ENCODE data around the gene RILP.

Gene RILP

DNA sequence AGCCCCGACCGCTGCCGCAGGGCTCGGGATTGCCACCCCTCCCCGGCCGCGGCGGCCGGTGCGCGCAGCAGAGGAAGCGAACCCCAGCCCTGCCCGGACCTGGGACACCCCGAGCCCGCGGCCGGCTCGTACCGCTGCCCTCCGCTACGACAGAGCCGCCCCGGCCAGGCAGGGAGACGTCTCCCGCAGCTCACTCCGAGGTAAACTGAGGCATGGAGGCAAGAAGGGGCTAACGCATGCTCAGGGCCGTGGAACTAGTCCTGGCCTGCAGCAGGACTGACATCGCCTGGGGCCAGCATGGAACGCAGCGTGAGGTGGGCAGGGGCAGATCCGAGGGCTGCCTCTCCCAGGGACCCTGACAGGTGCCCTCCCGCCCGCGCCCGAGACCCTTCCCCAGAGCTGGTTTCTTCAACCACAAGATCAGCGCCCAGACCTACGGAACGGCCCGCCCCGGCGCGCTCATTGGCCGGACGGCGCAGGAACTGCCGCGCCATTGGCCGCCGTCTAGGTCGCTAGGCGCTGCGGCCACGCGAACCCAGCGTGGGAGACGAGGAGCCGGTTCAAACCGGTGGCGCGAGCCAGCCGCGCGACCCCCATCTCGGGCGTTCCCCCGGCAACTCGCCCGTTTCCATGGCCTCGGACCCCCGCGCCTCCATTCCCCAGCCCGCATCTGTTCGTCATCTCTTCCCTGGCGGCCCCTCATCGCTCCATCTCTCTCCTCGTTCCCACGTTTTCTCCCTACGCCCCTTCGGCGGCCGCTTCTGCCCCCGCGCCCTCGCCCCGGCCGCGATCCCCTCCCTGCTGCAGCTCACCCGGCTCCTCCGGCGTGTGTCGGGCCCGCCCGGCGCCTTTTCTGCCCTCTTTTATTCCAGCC is 21.4 kb downstream of the RILP start, which contains the start of gene SLC43A2:
Gene SLC43A2, minus strand, starts transcription at position 853 of the 874 bp plus-strand sequence. CDS start 960 bp downstream, outside the sequence.
- no peak for DNase-seq

DNA sequence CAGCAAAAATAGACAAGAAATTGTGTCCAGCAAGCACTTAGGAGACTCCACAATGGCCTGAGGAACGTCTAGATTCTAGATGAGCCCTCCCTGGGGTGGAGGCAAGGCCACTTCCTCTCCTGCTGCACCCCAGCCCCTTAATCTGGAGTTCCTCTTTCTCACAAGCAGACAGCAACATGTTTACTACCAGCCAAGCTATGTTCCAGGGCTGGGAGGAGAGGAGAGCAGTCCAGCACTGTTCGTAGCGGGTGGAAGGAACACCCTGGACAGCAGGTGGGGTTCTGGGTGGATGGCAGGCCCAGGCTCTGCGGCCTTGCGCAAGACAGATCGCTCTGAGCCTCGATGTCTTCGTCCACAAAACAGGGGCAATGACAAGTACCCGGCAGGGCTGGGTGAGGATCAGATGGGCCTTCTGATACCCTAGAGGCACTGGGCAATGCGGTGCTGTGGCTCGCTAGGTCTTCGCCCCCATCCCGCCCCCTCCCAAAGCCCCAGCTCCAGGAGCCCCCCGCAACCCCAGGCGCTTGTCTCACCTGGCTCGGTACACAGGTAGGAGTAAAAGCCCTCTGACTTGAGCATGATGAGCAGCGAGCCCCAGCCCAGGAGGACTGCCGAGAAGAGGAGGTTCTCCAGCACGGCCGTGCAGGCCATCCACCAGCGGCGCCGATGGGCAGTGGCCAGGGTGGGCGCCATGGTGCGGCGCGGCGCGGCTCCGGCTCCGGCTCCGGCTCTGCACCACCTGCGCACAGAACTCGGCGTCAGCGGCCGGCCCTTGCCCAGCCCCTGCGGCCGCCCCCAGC is 22.3 kb downstream of the RILP start:
- no peak for DNase-seq

DNA sequence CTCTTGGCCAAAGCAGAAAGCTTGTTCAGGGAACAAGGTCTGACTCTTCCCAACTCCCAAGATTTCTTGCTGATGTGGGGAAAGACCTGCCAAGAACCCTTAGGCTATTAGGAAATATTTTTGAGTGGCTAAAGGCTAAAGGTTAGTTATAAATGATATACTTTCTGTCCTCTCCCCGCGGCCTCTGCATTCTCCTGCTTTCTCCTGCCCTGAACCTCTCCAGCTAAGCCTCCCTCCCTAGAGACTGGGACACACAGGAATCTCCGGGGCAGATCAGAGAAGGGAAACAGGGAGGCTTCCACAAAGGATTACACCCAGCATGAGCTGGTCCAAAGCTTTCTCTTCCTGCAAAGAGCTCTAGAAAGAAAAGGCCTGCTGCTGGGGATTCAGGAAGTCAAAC is 23.3 kb downstream of the RILP start:
- no peak for DNase-seq

DNA sequence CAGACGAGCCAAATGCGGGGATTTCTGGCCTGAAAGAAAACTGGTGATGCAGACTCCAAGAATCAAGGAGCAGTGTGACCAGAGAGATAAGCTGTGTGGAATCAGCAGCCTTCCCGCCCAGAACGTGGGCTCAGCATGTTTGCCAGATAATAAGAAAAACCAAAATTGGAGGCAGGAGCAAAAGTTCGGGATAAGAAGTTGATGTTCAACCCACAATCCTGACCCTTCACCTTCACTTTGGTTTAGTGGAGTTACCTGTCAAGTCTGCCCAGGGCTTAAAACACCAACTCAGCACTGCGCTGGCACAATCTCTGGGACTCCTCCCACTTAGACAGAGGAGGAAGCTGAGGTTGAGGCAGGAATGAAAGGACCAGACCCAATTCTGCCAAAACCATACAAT is 24.1 kb downstream of the RILP start:
- DNase-seq = no peak

DNA sequence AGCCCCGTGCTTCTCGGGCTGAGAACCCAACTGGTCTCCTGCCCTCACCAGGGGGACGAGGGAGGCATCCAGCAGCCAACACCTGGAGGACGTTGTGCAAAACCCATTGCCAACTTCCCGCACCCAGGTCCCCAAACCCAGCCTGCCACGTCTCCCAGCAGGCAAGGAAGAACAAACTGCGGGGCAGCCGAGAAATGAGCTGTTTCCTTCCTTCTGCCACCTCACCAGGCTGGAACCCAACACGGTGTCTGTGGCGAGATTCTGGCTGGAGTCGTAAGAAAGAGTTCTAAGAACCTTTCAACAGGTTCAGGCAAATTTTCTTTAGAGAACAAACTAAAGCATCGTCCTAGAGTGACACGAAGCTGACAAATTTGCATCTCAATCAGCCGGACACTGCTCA is 24.6 kb downstream of the RILP start:
- no peak for DNase-seq

DNA sequence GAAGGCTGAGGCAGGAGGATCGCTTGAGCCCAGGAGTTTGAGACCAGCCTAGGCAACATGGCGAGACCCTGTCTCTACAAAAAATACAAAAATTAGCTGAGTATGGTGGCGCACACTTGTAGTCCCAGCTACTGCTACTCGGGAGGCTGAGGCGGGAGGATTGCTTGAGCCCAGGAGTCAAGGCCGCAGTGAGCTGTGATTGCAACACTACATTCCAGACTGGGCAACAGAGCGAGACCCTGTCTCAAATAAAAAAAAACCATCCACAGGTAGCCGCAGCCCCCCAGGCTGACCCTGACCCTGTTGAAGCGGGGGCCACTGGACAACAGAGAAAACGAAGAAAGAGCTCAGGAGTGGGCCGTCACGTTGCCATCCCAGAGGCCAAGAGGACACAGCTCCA is 25.0 kb downstream of the RILP start:
- DNase-seq = no peak

DNA sequence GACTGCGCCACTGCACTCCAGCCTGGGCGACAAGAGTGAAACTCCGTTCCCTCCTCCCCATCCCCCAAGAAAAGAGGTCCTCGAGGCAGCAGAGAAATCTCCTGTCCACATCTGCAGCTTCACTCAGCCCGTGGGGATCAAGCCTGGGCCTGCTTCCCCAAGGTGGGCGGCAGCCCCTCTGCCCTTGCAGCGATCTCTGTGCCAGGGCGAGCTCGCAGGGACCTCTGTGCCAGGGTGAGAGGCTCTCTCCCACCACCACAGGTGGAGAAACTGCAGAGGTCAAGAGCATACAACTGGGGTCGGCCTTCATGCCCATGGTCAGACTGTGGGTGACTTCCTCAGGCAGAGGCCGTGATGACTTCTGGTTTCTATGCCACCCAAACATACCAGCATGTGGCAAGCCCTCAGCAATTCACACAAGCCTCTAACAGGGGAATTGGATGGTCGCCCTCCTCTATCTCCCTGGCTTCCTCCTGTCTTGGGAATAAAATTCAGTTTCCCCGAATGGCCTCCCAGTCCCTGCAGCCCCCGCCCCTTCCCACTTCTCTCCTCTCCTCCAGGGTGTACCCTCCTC is 26.5 kb downstream of the RILP start:
- no peak for DNase-seq

DNA sequence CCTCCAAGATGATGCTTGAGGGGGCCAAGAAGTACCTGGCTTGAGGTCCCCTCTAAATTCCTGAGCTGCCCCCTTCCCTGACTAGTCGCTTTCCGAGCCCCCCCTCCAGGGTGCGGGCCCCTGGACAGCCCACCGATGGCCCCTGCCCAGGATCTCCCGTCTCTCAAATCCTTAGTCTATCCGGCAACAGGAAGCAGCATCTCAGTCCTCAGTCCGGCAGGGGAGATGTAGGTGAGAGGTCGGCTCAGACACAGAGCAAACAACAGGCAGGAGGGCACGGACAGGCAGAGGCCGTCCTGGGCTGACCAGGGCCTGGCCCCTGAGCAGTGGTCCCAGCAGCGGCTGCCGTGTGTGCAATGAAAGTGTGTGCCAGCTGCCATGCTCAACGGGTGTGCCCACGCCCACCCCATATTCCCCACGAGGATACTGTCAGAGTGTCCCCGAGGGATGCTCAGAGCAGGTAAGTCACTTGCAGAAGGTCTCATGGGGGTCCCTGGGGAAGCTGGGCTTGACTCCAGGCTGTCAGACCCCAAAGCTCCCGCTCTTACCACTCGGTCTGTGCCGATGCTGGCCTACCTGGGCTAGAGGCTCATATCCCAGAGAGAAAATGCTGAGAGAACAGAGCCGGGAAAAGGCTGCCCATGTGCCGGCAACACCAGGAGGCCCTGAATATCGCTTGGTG is 28.3 kb downstream of the RILP start:
- DNase-seq = no peak

DNA sequence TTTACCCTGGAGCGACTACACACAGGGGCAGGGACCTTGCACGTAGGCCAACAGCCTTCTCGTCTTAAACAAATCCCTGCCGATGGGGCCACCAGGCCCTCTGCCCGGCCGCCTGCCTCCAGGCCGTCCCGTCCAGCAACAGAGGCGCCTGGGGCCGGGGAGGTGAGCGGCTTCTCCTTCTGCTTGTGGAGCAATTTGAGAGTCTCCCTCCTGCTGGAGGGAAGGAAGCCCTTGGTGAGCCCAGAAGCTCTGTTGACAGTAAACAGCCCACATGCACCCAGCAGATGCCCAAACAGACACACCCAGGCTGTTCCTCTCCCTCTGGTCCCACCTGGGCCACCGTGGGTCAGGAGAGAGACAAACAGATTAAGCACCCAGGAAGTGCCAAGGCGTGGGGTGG is 29.2 kb downstream of the RILP start:
- DNase-seq = no peak

DNA sequence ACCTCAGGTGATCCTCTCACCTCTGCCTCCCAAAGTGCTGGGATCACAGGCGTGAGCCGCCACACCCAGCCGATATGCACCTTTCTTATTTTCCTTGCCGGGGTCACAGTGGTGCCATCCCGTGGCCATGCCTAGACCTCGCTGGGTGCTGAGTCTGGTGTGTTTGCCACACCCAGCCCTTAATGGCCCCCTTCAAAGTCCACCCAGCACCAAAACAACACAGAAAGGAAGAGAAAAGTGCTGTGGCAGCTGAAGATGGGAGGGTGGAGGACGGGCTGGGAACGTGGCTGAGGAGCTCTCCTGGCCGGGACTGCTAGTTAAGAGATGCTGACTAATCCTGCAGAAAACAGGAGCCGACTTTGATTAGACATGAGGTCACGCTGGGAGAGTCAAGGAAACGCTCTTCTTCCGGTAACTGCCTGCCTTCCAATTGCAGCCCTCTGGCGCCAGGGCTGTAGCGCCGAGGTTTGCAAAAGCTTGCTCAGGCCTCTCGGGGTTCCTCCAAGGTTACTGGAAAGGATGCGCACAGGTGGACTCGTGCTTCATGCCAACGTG is 32.0 kb downstream of the RILP start:
- no peak for DNase-seq

DNA sequence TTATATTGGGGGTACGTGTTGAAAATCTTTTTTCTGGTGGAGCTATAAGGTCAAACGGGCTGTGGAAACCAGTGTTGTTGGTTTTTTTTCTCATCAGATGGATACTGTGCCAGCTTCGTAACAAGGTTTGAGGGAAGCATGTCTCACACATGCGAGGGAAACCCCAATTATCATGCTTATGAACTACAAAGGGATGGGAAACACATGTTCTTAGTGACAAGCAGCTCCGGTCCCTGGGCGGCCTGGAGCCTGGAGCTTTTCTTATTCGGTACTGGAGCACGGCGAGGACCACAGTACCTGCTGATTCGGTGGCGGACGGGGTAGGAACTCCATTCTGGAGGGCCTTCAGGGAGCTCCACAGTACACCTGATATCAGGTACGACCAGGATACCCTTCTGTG is 33.6 kb downstream of the RILP start:
- no peak for DNase-seq

DNA sequence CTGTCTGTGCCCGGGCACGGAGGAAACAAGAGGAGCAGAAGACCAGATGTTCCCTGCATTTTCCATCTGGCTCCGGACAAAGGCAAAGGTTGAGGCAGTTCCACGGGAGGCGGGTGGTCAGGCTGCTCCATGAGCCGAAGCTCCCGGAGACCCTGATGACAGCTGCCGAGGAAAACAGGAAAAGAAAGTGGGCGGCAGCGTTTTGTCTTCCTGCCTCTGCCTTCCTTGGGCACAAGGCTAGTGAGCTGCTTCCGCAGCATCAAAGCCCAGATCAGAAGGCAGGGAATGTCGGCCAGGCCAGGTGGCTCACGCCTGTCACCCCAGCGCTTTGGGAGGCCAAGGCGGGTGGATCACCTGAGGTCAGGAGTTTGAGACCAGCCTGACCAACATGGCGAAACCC is 37.3 kb downstream of the RILP start:
- no peak for DNase-seq

DNA sequence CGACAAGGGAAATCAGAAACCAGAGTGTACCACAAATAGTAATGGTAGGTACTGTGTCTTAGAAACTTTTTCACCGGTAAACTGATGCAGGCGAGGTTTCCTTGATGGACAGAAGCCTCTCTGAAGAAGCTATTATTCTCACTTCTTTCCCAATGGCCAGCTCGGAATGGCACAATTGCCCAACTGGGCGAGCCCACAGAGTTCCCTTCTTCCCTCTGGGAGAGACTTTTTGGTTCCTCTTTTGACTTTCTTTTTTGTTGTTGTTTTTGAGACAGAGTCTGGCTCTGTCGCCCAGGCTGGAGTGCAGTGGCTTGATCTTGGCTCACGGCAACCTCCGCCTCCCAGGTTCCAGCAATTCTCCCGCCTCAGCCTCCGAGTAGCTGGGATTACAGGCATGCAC is 38.0 kb downstream of the RILP start:
- peak; percentile 18 for DNase-seq

DNA sequence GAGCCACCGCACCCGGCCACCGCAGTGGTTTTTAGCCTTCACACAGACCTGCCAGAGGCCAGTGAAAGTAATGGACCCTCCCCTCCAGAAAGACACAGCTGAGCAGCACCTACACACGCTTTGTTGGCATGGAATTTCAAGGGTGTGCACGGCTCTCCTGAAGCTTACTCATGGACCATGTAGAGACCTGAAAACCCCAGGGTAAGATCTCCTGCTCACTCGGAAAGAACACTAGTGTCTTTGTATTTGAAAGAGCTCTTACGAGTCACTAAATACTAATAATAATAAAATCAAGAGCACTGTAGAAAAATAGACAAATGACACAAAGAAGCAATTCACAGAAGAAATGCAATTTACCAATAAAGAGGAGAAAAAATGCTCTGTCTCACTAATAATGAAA is 41.0 kb downstream of the RILP start:
- no peak for DNase-seq

DNA sequence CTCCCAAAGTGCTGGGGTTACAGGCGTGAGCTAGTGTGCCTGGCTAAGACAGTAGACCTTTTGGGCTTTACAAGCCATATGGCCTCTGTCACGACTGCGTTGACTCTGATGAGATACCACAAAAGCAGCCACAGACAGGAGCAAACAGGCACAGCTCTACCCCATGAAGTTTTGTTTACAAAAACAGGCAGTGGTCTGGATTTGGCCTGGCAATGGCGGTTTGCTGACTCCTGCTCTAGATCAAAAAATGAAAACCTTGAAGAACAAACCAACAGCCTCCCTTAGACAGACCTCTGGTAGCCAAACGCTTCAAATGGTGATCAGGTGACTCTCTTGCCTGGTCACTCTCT is 41.7 kb downstream of the RILP start:
- DNase-seq = no peak

DNA sequence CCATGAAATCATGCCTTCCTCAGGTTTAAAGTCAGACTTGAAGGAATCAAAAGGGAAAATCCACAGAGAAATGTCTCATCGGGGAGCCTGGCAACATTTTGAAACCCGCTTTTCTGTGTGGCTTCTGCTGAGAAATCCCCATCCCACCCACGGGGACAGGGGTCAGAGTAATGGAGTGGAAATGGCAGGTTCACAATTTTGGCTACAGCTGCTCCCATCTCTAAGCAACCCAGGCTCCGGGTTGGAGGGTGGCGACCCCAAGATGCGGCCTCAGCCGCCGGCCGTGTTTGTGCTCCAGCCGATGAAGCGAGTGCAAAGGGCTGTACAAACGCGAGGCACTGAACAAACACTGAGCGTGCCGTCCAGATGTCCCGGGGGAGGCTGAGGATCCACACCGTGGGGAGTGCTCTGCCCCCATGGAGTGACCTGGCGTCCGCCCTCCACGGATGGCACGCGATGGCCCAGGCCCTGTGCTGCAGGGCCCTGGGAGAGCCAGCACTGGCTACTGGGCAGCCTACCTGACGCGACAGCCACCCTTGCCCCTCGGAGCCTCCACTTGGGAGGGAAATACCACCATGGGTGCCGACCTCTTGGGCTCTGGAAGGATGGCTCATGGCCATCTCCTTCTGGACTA is 43.2 kb downstream of the RILP start:
- no peak for DNase-seq

DNA sequence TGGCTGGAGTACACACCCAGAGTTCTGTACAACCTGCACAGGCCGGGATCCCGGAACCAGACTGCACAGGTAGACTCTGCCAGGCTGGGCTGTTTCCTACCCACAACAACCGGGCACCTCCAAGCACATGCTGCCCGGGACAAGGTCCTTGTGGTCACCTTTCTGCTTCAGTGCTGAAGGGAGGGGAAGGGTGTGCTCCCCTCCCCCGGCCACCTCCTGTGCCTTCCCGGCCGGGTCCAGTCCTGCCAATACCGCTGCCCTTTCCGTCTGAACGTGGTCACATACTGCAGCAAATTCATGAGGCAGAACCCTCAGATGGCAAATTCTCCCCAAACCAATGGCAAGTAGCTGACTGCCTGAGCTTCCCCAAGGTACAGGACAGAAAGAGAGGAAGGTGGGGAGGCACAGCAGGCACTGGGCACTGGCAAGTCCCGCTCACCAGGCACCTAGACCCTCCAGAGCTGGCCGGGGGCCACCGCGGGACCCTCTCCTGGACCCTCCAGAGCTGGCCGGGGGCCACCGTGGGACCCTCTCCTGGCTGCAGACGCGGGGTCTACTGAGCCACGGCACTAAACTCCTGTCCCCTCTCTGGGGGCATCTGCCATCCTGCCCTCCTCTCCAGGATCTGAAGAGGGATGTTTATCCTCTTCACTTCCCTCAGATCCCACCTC is 43.9 kb downstream of the RILP start:
- DNase-seq = no peak

DNA sequence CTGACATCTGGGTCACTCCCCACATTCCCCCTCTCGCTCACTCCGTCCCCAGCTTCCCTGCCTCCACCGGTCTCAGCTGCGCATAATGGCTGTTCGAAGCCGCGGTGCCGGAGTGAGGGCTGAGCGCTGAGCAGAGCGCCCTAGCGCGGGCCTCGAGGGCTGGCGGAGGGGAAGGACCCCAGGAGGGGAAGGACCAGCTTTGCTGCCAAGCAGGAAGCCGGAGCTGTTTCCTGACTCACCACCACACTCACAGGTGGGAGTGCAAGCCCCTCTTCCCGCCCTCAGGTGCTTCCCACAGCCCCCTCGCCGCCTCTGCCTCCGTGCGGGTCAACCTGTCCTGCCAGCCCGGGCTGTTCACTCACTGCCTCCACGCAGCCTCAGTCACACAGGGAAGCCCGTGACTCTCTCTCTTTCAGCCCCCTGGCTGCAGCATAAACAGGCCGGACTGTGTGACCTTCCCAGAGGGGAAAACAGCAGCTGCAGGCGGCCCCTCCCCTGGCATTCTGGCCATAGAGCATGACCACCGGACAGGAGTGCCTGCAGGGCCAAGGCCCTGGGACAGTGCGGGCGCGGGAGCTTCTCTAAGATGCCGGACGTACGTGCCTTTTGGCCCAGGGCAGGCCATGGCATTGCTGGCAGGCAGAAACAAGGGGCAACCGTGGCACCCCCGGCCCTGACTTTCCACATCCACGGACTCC is 44.7 kb downstream of the RILP start:
- DNase-seq = no peak

DNA sequence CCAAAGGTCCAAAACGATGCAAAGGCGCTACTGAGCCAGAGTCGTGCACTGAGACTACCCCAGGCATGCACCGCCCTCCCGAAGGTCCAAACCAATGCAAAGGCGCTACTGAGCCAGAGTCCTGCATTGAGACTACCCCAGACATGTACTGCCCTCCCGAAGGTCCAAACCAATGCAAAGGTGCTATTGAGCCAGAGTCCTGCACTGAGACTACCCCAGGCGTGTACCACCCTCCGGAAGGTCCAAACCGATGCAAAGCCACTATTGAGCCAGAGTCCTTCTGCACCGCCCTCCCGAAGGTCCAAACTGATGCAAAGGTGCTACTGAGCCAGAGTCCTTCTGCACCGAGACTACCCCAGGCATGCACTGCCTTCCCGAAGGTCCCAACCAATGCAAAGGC is 48.1 kb downstream of the RILP start:
- DNase-seq = no peak

DNA sequence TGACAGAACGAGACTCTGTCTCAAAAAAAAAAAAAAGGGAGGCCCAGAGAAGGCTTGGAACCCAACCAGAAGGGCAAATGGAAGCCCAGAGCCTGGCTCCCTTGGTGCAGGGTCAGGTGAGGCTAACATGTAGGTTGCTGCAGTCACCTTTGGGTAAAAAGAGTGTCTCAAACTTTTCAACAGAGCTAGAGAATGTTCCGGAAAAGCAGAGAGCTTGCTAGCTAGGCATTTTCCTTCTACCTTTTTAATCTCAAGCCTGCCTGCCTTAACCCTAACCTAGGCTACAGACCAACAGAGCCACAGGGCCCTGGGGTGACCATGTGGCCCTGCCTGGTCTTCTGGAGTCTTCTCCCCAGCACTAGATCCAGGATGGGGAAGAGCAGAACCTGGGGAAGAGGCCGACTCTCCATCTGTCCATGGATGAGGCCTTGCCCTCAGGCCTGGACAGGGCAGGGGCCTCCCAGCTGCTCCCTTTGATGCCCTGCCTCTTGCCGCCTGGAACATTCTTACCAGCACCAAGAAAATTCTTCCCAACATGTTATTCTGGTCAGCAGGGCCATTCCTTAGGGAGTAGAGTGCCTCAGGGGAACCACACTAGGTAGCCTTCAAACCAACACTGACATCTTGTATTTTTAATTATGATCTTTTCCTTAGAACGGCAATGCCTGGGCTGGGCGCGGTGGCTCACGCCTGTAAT is 51.1 kb downstream of the RILP start:
- no peak for DNase-seq
